ENCODE data around the gene ETHE1.

ETHE1 gene

GRCh38 chr19:43526884-43527859 lies at the start of gene ETHE1:
Gene ETHE1 (minus strand): TSS chr19:43527201. CDS start chr19:43527177, 24 bp downstream.
- DNase-seq (ENCODE audit: low read depth in 2 of 2, low spot score in 1 of 2): peak in 1 of 2 donors; percentile 52

GRCh38 chr19:43575955-43576878 lies 49.2 kb upstream of the ETHE1 start:
- DNase-seq (ENCODE audit: low read depth in 2 of 2, low spot score in 1 of 2): no peak

- peak; percentile 87 to 93 for DNase-seq (ENCODE audit: low read depth in 2 of 2, low spot score in 1 of 2)
Observed at GRCh38 chr19:43575156-43575950, 48.4 kb upstream of the ETHE1 start, which contains the start of the genes PINLYP and XRCC1. Gene PINLYP (plus strand): TSS chr19:43575801. CDS start chr19:43577192, 1,391 bp downstream. Gene XRCC1 (minus strand): TSS chr19:43575527. CDS start chr19:43575458, 69 bp downstream.

GRCh38 chr19:43574424-43575155 lies 47.6 kb upstream of the ETHE1 start:
- no peak for DNase-seq (ENCODE audit: low read depth in 2 of 2, low spot score in 1 of 2)

GRCh38 chr19:43572171-43572588 lies 45.2 kb upstream of the ETHE1 start:
- no peak for DNase-seq (ENCODE audit: low read depth in 2 of 2, low spot score in 1 of 2)

GRCh38 chr19:43570174-43570791 lies 43.3 kb upstream of the ETHE1 start:
- DNase-seq (ENCODE audit: low read depth in 2 of 2, low spot score in 1 of 2): no peak

GRCh38 chr19:43569657-43570056 lies 42.7 kb upstream of the ETHE1 start:
- DNase-seq (ENCODE audit: low read depth in 2 of 2, low spot score in 1 of 2): no peak

- no peak for DNase-seq (ENCODE audit: low read depth in 2 of 2, low spot score in 1 of 2)
Observed at GRCh38 chr19:43564800-43565199, 37.8 kb upstream of the ETHE1 start.

- DNase-seq (ENCODE audit: low read depth in 2 of 2, low spot score in 1 of 2): no peak
Observed at GRCh38 chr19:43563816-43564457, 36.9 kb upstream of the ETHE1 start.

GRCh38 chr19:43562698-43563241 lies 35.8 kb upstream of the ETHE1 start:
- DNase-seq (ENCODE audit: low read depth in 2 of 2, low spot score in 1 of 2): peak; percentile 42 to 65

GRCh38 chr19:43562226-43562697 lies 35.3 kb upstream of the ETHE1 start:
- DNase-seq (ENCODE audit: low read depth in 2 of 2, low spot score in 1 of 2): no peak

GRCh38 chr19:43561139-43561970 lies 34.4 kb upstream of the ETHE1 start:
- DNase-seq (ENCODE audit: low read depth in 2 of 2, low spot score in 1 of 2): no peak

GRCh38 chr19:43560687-43561086 lies 33.7 kb upstream of the ETHE1 start:
- DNase-seq (ENCODE audit: low read depth in 2 of 2, low spot score in 1 of 2): no peak

GRCh38 chr19:43555185-43555770 lies 28.3 kb upstream of the ETHE1 start:
- peak; percentile 66 to 68 for DNase-seq (ENCODE audit: low read depth in 2 of 2, low spot score in 1 of 2)

- DNase-seq (ENCODE audit: low read depth in 2 of 2, low spot score in 1 of 2): no peak
Observed at GRCh38 chr19:43554317-43554895, 27.4 kb upstream of the ETHE1 start.

- DNase-seq (ENCODE audit: low read depth in 2 of 2, low spot score in 1 of 2): no peak
Observed at GRCh38 chr19:43553656-43554055, 26.7 kb upstream of the ETHE1 start.

GRCh38 chr19:43552616-43553015 lies 25.6 kb upstream of the ETHE1 start:
- DNase-seq (ENCODE audit: low read depth in 2 of 2, low spot score in 1 of 2): no peak

Measured in stimulated activated CD8-positive, alpha-beta memory T cell treated with anti-CD3 and anti-CD28 coated beads, Interleukin-4, amount 100 ng/mL, for 1 hour (primary cell).